CD4-positive, alpha-beta T cell treated with Interferon gamma for 1 hour (primary cell): Measurements from ENCODE around the gene MEST.
"Not testable (repeated sequence)": the region's sequence is repeated elsewhere in the genome, so short reads cannot be mapped to it uniquely, and the experiment has no call there.

Source experiments
- DNase-seq: peaks from one replicate; pipeline ENCODE4 v3.0.0-alpha.2; 2020

The MEST gene

DNA sequence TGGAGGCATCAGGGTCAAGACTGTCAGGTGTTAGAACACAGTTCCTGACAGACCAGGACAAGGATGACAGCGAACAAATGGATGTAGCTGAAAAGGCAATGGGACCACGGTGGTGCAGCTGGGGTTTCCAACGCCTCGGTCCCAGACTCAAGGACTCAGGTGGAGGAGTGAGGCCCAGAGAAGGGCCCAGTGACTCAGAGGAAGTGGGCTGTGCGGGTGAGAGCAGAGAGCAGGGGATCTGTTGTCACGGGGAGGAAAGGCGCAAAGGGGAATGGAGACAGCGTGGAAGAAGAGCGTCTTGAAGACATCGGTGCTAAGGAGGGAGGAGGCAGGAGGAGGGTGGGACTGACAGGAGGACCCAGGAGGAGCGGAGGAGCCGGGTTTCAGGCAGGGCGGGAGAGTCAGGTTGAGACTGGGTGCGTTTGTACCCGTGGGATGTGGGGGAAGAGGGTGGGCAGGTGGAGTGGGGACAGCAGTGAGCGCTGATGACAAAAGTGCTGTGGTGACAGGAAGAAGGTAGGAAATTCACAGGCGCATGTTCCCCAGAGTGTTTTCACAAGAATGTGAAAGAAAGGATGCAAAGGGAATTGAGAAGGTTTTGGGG is 36.0 kb downstream of the MEST start:
- DNase-seq: not testable (repeated sequence)

DNA sequence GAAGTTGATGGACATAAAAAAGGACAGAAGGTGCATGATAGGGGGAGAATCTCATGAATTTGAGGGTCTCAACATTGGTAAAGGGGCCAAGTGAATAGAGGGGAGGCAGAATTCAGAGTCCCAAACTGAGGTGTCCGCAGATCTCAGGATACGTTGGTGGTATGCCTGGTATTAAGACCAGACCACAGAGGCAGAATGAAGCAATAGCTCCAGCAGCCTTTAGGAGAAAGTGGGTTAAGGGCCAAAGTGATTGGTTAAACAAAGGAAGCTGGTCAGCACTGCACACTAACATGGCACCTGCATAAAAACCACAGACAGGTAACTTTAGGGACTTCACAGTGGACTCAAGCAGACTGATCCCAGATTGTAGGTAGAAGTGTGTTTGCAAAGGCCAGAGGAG is 37.5 kb downstream of the MEST start:
- DNase-seq: no peak

GRCh38 chr7:130537894-130538293 is 46.0 kb downstream of the MEST start:
- not testable (repeated sequence) for DNase-seq

DNA sequence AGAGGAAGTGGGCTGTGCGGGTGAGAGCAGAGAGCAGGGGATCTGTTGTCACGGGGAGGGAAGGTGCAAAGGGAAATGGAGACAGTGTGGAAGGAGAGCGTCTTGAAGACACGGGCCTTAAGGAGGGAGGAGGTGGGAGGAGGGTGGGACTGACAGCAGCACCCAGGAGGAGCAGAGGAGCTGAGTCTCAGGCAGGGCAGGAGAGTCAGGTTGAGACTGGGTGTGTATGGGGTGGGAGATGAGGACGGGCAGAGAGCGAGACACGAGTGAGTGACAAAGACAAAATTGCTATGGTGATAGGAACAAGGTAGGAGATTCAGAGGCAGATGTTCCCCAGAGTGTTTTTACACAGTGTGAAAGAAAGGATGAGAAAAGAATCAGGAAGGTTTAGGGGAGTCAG is 49.4 kb downstream of the MEST start:
- not testable (repeated sequence) for DNase-seq

- not testable (repeated sequence) for DNase-seq
Observed at GRCh38 chr7:130542297-130542696, 50.4 kb downstream of the MEST start.

DNA sequence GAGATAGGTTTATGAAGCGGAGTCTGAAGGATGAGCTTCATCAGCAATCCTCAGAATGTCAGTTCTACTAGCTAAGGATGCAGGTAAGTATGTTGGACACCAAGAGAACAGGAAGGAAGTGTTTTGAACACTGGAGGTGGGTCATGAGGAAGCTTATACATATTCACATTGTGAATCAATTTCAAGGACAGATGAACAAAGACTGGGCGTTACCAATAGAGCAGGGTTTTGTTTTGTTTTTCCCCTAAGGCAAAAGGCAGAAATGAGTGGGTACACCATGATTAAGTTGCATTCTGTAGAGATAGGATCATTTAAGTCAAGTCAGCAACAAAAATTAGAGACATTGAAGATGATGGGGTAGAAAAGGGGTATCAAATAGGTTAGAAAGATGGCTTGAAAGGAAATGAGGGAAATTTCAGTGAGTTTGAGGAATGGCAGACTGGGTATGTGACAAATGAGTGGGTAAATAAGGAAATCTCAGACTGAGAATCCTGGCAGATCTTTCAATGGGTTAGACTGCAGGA is 51.7 kb downstream of the MEST start:
- no peak for DNase-seq

DNA sequence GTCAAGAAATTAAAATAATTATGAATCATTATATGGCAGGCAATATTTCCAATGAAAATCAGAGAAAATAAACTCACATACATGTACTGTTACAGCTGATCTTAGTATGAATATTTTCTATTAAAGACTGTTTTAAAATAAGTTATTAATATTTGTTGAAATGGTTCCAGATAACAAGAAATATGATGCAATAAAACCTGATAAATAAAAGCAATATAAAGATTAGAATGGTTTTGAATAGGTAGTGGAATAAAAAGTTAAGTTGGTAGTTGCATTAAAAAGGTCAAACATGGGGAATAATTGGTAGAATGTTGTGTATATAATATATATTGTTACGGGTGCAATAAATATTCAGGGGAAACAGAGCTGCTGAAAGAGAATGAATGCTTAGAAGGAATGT is 52.5 kb downstream of the MEST start:
- DNase-seq: no peak

GRCh38 chr7:130553398-130554029 is 61.6 kb downstream of the MEST start:
- DNase-seq: no peak

GRCh38 chr7:130554481-130554880 is 62.6 kb downstream of the MEST start:
- DNase-seq: no peak
